ENCODE results near the gene C2orf49. TPM values are rescaled to one million over a fixed set of nuclear protein-coding genes. Genes with fewer than 3 reads are reported as not detected.
"Not testable (repeated sequence)": the region's sequence is repeated elsewhere in the genome, so short reads cannot be mapped to it uniquely, and the experiment has no call there.

C2orf49 gene
- total RNA-seq, 2 experiments from 2014 or later = 20.5 to 23.1 TPM

GRCh38 chr2:105325389-105325963, 11.9 kb upstream of the C2orf49 start:
- no peaks in the 10 kb centered on the region for H3K9me3 Mint-ChIP-seq (ENCODE audit: low read depth)
- no peak overlapping the region for H3K4me3 Mint-ChIP-seq
- no peaks in the 10 kb centered on the region for H3K27me3 Mint-ChIP-seq
- DNase-seq (no peak), ATAC-seq (no peak)
- peaks cover 12% of the 10 kb centered on the region for H3K36me3 Mint-ChIP-seq
- H3K27ac Mint-ChIP-seq = no peak overlapping the region
- peaks cover 43% of the 10 kb centered on the region for H3K4me1 Mint-ChIP-seq
- CTCF ChIA-PET = interaction anchor here (1.5 kb wide), 1 partner anchor 37 kb away, joined by 3 read pairs; no protein-coding TSS in a partner anchor

DNA sequence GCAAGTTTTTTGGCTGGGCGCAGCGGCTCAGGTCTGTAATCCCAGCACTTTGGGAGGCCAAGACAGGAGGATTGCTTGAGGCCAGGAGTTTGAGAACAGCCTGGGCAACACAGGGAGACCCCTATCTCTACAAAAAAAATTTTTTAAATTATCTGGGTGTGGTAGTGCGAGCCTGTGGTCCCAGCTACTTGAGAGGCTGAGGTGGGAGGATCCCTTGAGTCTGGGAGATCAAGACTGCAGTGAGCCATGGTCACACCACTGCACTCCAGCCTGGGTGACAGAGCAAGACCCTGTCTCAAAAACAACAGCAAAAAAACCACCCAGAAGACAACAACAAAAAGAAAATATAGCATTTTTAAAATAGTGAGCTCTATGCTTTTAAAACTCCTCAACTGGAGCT, 10.1 kb upstream of the C2orf49 start:
- H3K4me3 Mint-ChIP-seq; H3K27ac Mint-ChIP-seq; DNase-seq; H3K9me3 Mint-ChIP-seq (ENCODE audit: low read depth); H3K27me3 Mint-ChIP-seq; ATAC-seq: not testable (repeated sequence)
- H3K4me1 Mint-ChIP-seq = peaks cover 48% of the 10 kb centered on the region
- peaks cover 12% of the 10 kb centered on the region for H3K36me3 Mint-ChIP-seq
- CTCF ChIA-PET = interaction anchor here (1.3 kb wide), 1 partner anchor 39 kb away, joined by 3 read pairs; no protein-coding TSS in a partner anchor

GRCh38 chr2:105327690-105328089, 9.7 kb upstream of the C2orf49 start:
- peaks cover 11% of the 10 kb centered on the region for H3K36me3 Mint-ChIP-seq
- H3K27me3 Mint-ChIP-seq = no peaks in the 10 kb centered on the region
- H3K4me3 Mint-ChIP-seq = peak overlapping the region; percentile 83
- CTCF ChIA-PET = interaction anchor here (1.3 kb wide), 1 partner anchor 40 kb away, joined by 3 read pairs; no protein-coding TSS in a partner anchor
- ATAC-seq = no peak
- H3K4me1 Mint-ChIP-seq = peaks cover 46% of the 10 kb centered on the region
- no peak for DNase-seq
- H3K9me3 Mint-ChIP-seq (ENCODE audit: low read depth) = no peaks in the 10 kb centered on the region
- H3K27ac Mint-ChIP-seq = no peak overlapping the region

- no peak for ATAC-seq
- Mint-ChIP-seq H3K27me3 (no peaks in the 10 kb centered on the region), H3K27ac (peak overlapping the region; percentile 68), H3K4me1 (peaks cover 41% of the 10 kb centered on the region), H3K4me3 (peak overlapping the region; percentile 83), H3K9me3 (ENCODE audit: low read depth) (no peaks in the 10 kb centered on the region), H3K36me3 (peaks cover 7% of the 10 kb centered on the region)
- CTCF ChIA-PET = interaction anchor here (1.3 to 2.0 kb wide), 3 partner anchors 10 to 41 kb away, joined by 3 to 6 read pairs (median 3); no protein-coding TSS in a partner anchor
- DNase-seq = peak; percentile 72
These were observed 8.8 kb upstream of the C2orf49 start for GRCh38 chr2:105328281-105329196.

DNA sequence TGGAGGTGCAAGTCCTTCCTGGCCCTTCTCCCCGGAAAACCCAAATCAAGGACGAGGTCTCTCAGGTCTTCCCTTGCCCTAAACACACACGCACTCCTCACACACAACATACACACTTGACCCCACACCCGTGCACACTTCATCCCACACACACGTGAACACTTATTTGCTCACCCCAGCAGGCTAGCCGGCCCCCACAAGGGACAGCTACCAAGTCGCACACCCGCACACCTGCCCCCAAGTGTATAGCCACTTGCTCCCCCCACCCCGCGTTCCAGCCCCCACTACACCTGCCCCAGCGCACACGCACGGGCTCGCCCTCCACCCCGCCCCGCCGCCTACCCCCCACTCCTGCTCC, 8.2 kb upstream of the C2orf49 start:
- CTCF ChIA-PET = interaction anchor here (1.4 to 2.0 kb wide), 2 partner anchors 11 to 18 kb away, joined by 3 to 6 read pairs; no protein-coding TSS in a partner anchor
- Mint-ChIP-seq H3K36me3 (peaks cover 7% of the 10 kb centered on the region), H3K27me3 (no peaks in the 10 kb centered on the region), H3K27ac (peak overlapping the region; percentile 68), H3K4me1 (peaks cover 37% of the 10 kb centered on the region), H3K4me3 (peak overlapping the region; percentile 83), H3K9me3 (ENCODE audit: low read depth) (no peaks in the 10 kb centered on the region)
- ATAC-seq (peak; percentile 21), DNase-seq (peak; percentile 46)

- H3K4me1 Mint-ChIP-seq = peaks cover 39% of the 10 kb centered on the region
- DNase-seq = peak; percentile 56
- peaks cover 7% of the 10 kb centered on the region for H3K36me3 Mint-ChIP-seq
- no peaks in the 10 kb centered on the region for H3K27me3 Mint-ChIP-seq
- ATAC-seq = peak; percentile 91
- no peaks in the 10 kb centered on the region for H3K9me3 Mint-ChIP-seq (ENCODE audit: low read depth)
- CTCF ChIA-PET = interaction anchor here (1.0 to 2.0 kb wide), 4 partner anchors 11 to 28 kb away, joined by 3 to 6 read pairs (median 6); no protein-coding TSS in a partner anchor
- peak within 1 kb of the TSS; percentile 83 for H3K4me3 Mint-ChIP-seq
- H3K27ac Mint-ChIP-seq = peak within 1 kb of the TSS; percentile 88
These were observed 7.5 kb upstream of the C2orf49 start, which contains the start of gene TGFBRAP1 for GRCh38 chr2:105329561-105330495. TSS of gene TGFBRAP1 (minus strand) at chr2:105329735. CDS start at chr2:105308301, 21,434 bp downstream.

DNA sequence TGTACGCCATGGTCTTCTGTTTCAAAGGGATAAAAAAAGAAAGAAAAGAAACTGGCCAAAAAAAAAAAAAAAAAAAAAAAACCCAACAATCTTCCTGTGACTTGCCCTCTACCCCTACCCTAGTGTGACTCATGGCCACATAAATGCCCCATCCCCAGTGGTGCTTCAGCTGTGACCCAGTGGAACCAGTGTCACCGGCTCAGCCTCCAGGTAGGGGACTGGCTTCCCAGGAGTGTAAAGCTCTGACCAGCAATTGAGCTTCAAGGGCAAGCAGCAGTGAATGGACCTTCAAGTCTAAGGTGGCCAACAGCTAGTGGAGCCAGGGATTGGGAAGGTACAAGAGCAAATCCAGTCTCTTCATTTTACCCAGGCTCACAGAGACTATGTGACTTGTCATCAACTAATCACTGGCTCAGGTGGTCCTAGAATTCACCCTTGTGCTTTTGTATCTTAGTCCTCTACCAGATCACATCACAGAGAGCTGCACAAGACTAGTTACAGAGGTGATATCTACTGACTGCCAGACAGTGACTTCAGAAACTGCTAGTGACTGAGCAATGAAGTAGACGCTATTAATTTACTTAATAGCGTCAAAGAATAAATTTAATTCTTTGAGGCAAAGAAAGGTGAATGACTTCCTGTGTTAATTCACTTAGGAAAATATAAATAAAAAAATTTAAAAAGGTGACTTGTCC, 6.5 kb upstream of the C2orf49 start:
- ATAC-seq (no peak), DNase-seq (no peak)
- Mint-ChIP-seq H3K27ac (peak overlapping the region; percentile 88), H3K4me1 (peaks cover 43% of the 10 kb centered on the region), H3K27me3 (no peaks in the 10 kb centered on the region), H3K9me3 (ENCODE audit: low read depth) (no peaks in the 10 kb centered on the region), H3K36me3 (peaks cover 3% of the 10 kb centered on the region), H3K4me3 (peak overlapping the region; percentile 80)
- CTCF ChIA-PET = interaction anchor here (1.0 to 1.1 kb wide), 2 partner anchors 11 to 29 kb away, joined by 5 to 6 read pairs; no protein-coding TSS in a partner anchor

DNA sequence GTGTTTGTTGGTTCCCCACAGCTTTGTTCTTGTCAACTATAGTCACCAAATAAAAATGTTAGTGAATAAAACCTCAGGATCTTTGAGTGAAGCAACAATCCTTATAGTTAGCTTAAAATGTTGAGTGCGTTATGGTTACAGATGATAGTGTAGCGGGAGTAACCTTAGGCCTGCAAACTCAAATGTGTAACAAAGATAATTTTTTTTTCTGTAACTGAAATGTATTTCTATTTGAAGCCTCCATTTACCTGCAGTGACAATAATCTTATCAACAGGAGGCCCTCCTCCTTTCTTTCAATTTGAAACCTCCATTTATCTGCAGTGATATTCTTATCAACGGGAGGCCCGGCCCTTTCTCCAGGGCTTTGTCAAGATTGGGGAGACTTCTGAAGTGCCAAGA, 3.1 kb upstream of the C2orf49 start:
- Mint-ChIP-seq H3K36me3 (no peaks in the 10 kb centered on the region), H3K9me3 (ENCODE audit: low read depth) (no peaks in the 10 kb centered on the region), H3K27ac (no peak overlapping the region), H3K4me1 (peaks cover 51% of the 10 kb centered on the region), H3K4me3 (no peak overlapping the region), H3K27me3 (no peaks in the 10 kb centered on the region)
- DNase-seq (no peak), ATAC-seq (no peak)
- CTCF ChIA-PET = no interaction called here

GRCh38 chr2:105335469-105335868, 1.9 kb upstream of the C2orf49 start:
- DNase-seq = no peak
- H3K9me3 Mint-ChIP-seq (ENCODE audit: low read depth) = no peaks in the 10 kb centered on the region
- H3K27ac Mint-ChIP-seq = peak overlapping the region; percentile 32
- CTCF ChIA-PET = interaction anchor here (1.0 to 1.4 kb wide), 3 partner anchors 9 to 179 kb away, joined by 3 to 5 read pairs (median 3); no protein-coding TSS in a partner anchor
- no peak for ATAC-seq
- no peak overlapping the region for H3K4me3 Mint-ChIP-seq
- H3K4me1 Mint-ChIP-seq = peaks cover 54% of the 10 kb centered on the region
- peaks cover 5% of the 10 kb centered on the region for H3K36me3 Mint-ChIP-seq
- no peaks in the 10 kb centered on the region for H3K27me3 Mint-ChIP-seq

DNA sequence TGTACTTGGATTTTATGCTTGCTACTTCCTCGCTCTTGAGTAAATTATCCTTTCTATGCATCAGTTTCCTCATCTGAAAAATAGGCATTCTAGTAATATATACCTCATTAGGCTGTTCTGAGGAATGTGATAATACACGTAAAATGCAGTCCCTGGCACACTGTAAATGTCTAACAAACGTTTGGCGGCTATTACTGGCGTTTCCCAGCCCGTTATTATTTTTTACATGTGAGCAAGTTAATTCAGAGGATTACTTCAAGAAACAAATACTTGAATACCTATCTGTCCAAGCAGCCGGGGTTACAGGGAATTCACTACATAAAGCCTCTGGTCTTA, 586 bp upstream of the C2orf49 start:
- peaks cover 48% of the 10 kb centered on the region for H3K4me1 Mint-ChIP-seq
- H3K36me3 Mint-ChIP-seq = peaks cover 15% of the 10 kb centered on the region
- H3K4me3 Mint-ChIP-seq = peak overlapping the region; percentile 92
- CTCF ChIA-PET = no interaction called here
- no peak for ATAC-seq
- no peaks in the 10 kb centered on the region for H3K9me3 Mint-ChIP-seq (ENCODE audit: low read depth)
- no peaks in the 10 kb centered on the region for H3K27me3 Mint-ChIP-seq
- no peak for DNase-seq
- H3K27ac Mint-ChIP-seq = peak overlapping the region; percentile 100

GRCh38 chr2:105338020-105338385, 663 bp downstream of the C2orf49 start:
- H3K27me3 Mint-ChIP-seq = no peaks in the 10 kb centered on the region
- CTCF ChIA-PET = interaction anchor here (1.2 to 1.3 kb wide), 2 partner anchors 23 to 183 kb away, joined by 3 to 5 read pairs; no protein-coding TSS in a partner anchor
- DNase-seq = no peak
- ATAC-seq = peak; percentile 13
- peak overlapping the region; percentile 92 for H3K4me3 Mint-ChIP-seq
- H3K9me3 Mint-ChIP-seq (ENCODE audit: low read depth) = no peaks in the 10 kb centered on the region
- peak overlapping the region; percentile 100 for H3K27ac Mint-ChIP-seq
- H3K36me3 Mint-ChIP-seq = peaks cover 18% of the 10 kb centered on the region
- H3K4me1 Mint-ChIP-seq = peaks cover 48% of the 10 kb centered on the region

GRCh38 chr2:105339414-105339813, 2.1 kb downstream of the C2orf49 start:
- Mint-ChIP-seq H3K9me3 (ENCODE audit: low read depth) (no peaks in the 10 kb centered on the region), H3K27me3 (no peaks in the 10 kb centered on the region), H3K4me1 (peaks cover 48% of the 10 kb centered on the region), H3K36me3 (peaks cover 25% of the 10 kb centered on the region), H3K4me3 (peak overlapping the region; percentile 9), H3K27ac (no peak overlapping the region)
- ATAC-seq (no peak), DNase-seq (no peak)
- CTCF ChIA-PET = interaction anchor here (1.3 to 1.7 kb wide), 4 partner anchors 10 to 51 kb away, joined by 3 to 5 read pairs (median 3); no protein-coding TSS in a partner anchor
